SK-N-SH (cell line): ENCODE results near the gene ATCAY. TPM values are rescaled to one million over a fixed set of nuclear protein-coding genes. Genes with fewer than 3 reads are reported as not detected.

Experiments used
- CTCF ChIA-PET: fragments of 300-600, 350-600 bp; formaldehyde crosslinking; extraction: SDS; loops from one replicate; lab custom pipeline; 2021; lab: Yijun Ruan, JAX
- POLR2A ChIA-PET: fragments of 350-600 bp; sonication (Branson Sonifier 250); formaldehyde crosslinking; extraction: SDS; loops from one replicate; lab custom pipeline; 2020; ENCODE audit warnings: antibody characterized with exemption, inconsistent platforms; lab: Yijun Ruan, JAX
- DNase-seq: peaks from one replicate; pipeline ENCODE4 v3.0.0; 2012
- H2AFZ ChIP-seq: fragments of 200-600 bp; sonication (generic); 2 replicates; pipeline ENCODE4 v1.8.1; 2016; ENCODE audit warnings: antibody characterized with exemption, mild to moderate bottlenecking, low read depth
- H3F3A ChIP-seq: fragments of 200-600 bp; sonication (generic); replicated peaks from 2 replicates; pipeline ENCODE3; 2016; ENCODE audit warnings: antibody characterized with exemption, mild to moderate bottlenecking; ENCODE audit not compliant: insufficient read depth
- H3K27ac ChIP-seq, 2 experiments: fragments of 200-500 bp in 1 of 2; fragments of 200-600 bp in 1 of 2; sonication (Bioruptor generic) in 1 of 2; sonication (generic), shearing (Covaris generic) in 1 of 2; 2 replicates each; pipeline versions ENCODE4 v1.5.1 to v1.6.1; 2014 to 2016; ENCODE audit warnings: low read depth in 2 of 2, inconsistent platforms in 1 of 2, low read length in 1 of 2, mild to moderate bottlenecking in 1 of 2, mixed read lengths in 1 of 2
- H3K27me3 ChIP-seq: fragments of 200-600 bp; sonication (generic), shearing (Covaris generic); 2 replicates; pipeline ENCODE4 v1.6.1; 2016; ENCODE audit warnings: mixed run types; ENCODE audit not compliant: insufficient read depth
- H3K36me3 ChIP-seq, 2 experiments: fragments of 200-500 bp in 1 of 2; fragments of 200-600 bp in 1 of 2; sonication (Bioruptor generic) in 1 of 2; sonication (generic) in 1 of 2; replicated peaks in 1 of 2; 2 replicates each; pipeline versions ENCODE3 to v1.5.1; 2014 to 2016; ENCODE audit warnings: low read length in 1 of 2, mild to moderate bottlenecking in 1 of 2; ENCODE audit not compliant: insufficient read depth in 2 of 2, control insufficient read depth in 1 of 2
- H3K4me1 ChIP-seq, 2 experiments: fragments of 200-500 bp in 1 of 2; fragments of 200-600 bp in 1 of 2; sonication (Bioruptor generic) in 1 of 2; sonication (generic), shearing (Covaris generic) in 1 of 2; 2 replicates each; pipeline versions ENCODE4 v1.5.1 to v1.6.1; 2014 to 2016; ENCODE audit warnings: low read depth in 1 of 2, low read length in 1 of 2, mixed run types in 1 of 2; ENCODE audit not compliant: insufficient read depth in 2 of 2, control insufficient read depth in 1 of 2
- H3K4me2 ChIP-seq: fragments of 200-600 bp; sonication (generic), shearing (Covaris generic); 2 replicates; pipeline ENCODE4 v1.6.1; 2017; ENCODE audit warnings: mixed run types
- H3K4me3 ChIP-seq, 2 experiments: fragments of 200-500 bp in 1 of 2; fragments of 200-600 bp in 1 of 2; sonication (Bioruptor generic) in 1 of 2; sonication (generic), shearing (Covaris generic) in 1 of 2; 2 replicates each; pipeline versions ENCODE4 v1.5.1 to v1.8.1; 2014 to 2016; ENCODE audit warnings: low read depth in 2 of 2, inconsistent platforms in 1 of 2, low read length in 1 of 2, mild to moderate bottlenecking in 1 of 2, mixed read lengths in 1 of 2, moderate library complexity in 1 of 2
- H3K79me2 ChIP-seq: fragments of 200-600 bp; sonication (generic); 2 replicates; pipeline ENCODE4 v1.8.1; 2017; ENCODE audit warnings: mild to moderate bottlenecking; ENCODE audit not compliant: insufficient read depth
- H3K9ac ChIP-seq: fragments of 200-600 bp; sonication (generic); 2 replicates; pipeline ENCODE4 v1.6.1; 2017; ENCODE audit warnings: mixed run types
- H3K9me2 ChIP-seq: fragments of 200-600 bp; sonication (generic); 2 replicates; pipeline ENCODE4 v1.6.1; 2017; ENCODE audit warnings: mixed run types
- H3K9me3 ChIP-seq: fragments of 200-600 bp; sonication (generic); 2 replicates; pipeline ENCODE4 v1.6.1; 2017; ENCODE audit warnings: mixed run types, mild to moderate bottlenecking, moderate library complexity
- H4K20me1 ChIP-seq: fragments of 200-600 bp; sonication (generic); 2 replicates; pipeline ENCODE4 v1.6.1; 2017; ENCODE audit warnings: mild to moderate bottlenecking, mixed run types; ENCODE audit not compliant: insufficient read depth
- CHD2 ChIP-seq: fragments of 150-350 bp; IDR thresholded peaks from 2 replicates; pipeline ENCODE4 v1.6.1; 2018; ENCODE audit warnings: low read length; ENCODE audit not compliant: partially characterized antibody
- EP300 ChIP-seq, 2 experiments: IDR thresholded peaks; 2 replicates each; pipeline versions ENCODE4 v1.4.0 to v1.6.1; 2012; ENCODE audit warnings: borderline replicate concordance in 1 of 2, low read depth in 1 of 2, low read length in 1 of 2
- FOSL2 ChIP-seq: IDR thresholded peaks from 2 replicates; pipeline ENCODE4 v1.4.0; 2012; ENCODE audit warnings: low read depth, mild to moderate bottlenecking, moderate library complexity, borderline replicate concordance
- JUND ChIP-seq: IDR thresholded peaks from 2 replicates; pipeline ENCODE4 v1.4.0; 2012
- MEF2A ChIP-seq: IDR thresholded peaks from 2 replicates; pipeline ENCODE4 v1.4.0; 2012; ENCODE audit warnings: low read depth, borderline replicate concordance
- NFIC ChIP-seq: IDR thresholded peaks from 2 replicates; pipeline ENCODE4 v1.4.0; 2012; ENCODE audit warnings: borderline replicate concordance
- RAD21 ChIP-seq: IDR thresholded peaks from 2 replicates; pipeline ENCODE4 v1.6.1; 2012; ENCODE audit warnings: mild to moderate bottlenecking, low read length
- RCOR1 ChIP-seq: fragments of 150-350 bp; IDR thresholded peaks from 2 replicates; pipeline ENCODE4 v1.6.1; 2017; ENCODE audit warnings: antibody characterized with exemption, low read length
- SIN3A ChIP-seq: IDR thresholded peaks from 2 replicates; pipeline ENCODE4 v1.6.1; 2012; ENCODE audit warnings: low read depth, mild to moderate bottlenecking, low read length, moderate library complexity, borderline replicate concordance
- SMC3 ChIP-seq: IDR thresholded peaks from 2 replicates; pipeline ENCODE4 v1.6.1; 2012; ENCODE audit warnings: low read depth, low read length, improper control_type of control experiment
- TAF1 ChIP-seq: IDR thresholded peaks from 2 replicates; pipeline ENCODE4 v1.6.1; 2012; ENCODE audit warnings: low read depth, mild to moderate bottlenecking, low read length, moderate library complexity, borderline replicate concordance
- TCF12 ChIP-seq: IDR thresholded peaks from 2 replicates; pipeline ENCODE4 v1.4.0; 2012
- YY1 ChIP-seq: IDR thresholded peaks from 2 replicates; pipeline ENCODE4 v1.4.0; 2012; ENCODE audit warnings: low read depth, mild to moderate bottlenecking
- WGBS: methylation state at CpG from one replicate; pipeline ENCODE4 v1.1.6; 2017; ENCODE audit warnings: low lambda C conversion rate; 5-methylcytosine and 5-hydroxymethylcytosine counted together
- polyA plus RNA-seq, 3 experiments: library from polyadenylated mRNA; depleted of rRNA; stranded (reverse); fragments of >200 nt; gene quantifications; 2 replicates each; pipeline ENCODE4 v1.2.3, GENCODE V29; 2012
- TF ChIP-seq, protein P1 (sequence below): fragments of 200-600 bp; sonication (generic); IDR thresholded peaks from 2 replicates; pipeline ENCODE4 v1.6.1; 2017; ENCODE audit warnings: antibody characterized with exemption, mild to moderate bottlenecking, moderate library complexity
- TF ChIP-seq, protein P2 (sequence below): IDR thresholded peaks from 2 replicates; pipeline ENCODE4 v1.4.0; 2012; ENCODE audit warnings: low read depth
- TF ChIP-seq, protein P3 (sequence below): fragments of 150-350 bp; IDR thresholded peaks from 2 replicates; pipeline ENCODE4 v1.6.1; 2016; ENCODE audit warnings: mild to moderate bottlenecking, low read depth, low read length
- TF ChIP-seq, protein P4 (sequence below): fragments of 150-350 bp; IDR thresholded peaks from 2 replicates; pipeline ENCODE4 v1.6.1; 2017; ENCODE audit warnings: antibody characterized with exemption, low read length, low read depth, borderline replicate concordance

Gene ATCAY
- polyA plus RNA-seq, 1 of the 3 experiments (the other 2 are of a cell fraction), result 0.84 TPM

DNA sequence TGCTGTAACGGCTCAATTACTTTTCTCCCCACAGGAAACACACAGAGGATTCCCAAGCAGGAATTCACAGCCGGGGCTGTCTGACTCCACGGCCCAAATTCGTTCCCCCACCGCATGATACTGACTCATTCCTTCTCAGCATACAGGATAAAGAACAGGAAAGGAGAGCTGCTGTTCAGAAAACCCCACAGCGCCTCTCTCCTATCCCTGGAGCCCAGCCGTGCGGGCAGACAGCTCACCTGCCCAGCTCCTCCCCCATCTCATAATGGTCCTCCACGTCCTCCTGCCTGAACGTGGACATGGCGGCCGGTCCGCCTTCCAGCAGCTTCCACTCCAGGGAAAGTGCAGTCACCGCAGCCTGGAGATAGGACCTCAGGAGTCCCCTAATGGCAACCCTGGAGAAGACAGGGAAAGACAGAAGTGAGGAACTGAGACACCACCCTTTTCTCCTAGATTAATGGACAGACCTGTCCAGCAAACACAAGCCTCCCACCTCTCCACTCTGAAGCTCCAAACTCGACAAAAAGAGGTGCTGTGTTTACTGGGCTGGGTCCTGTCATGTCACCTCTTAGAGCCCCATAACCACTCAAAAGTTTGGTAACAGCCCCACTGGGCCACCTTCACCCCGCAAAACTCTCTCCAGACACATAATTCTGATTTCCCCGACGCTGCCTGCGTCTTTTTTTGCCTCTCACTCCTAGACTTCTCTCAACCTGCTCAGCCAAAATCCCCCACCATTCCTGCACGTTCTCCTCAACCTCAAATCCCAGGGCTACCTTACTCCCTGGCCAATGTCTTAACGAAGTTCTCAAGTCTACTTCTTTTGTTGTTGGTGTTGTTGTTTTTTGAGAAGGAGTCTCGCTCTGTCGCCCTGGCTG is 89.2 kb downstream of the ATCAY start:
- WGBS, result 5% methylated on average over 23 of the region's 23 CpGs
- Histone ChIP-seq H4K20me1 (peaks cover 70% of the 10 kb centered on the region), H3K36me3 (peaks cover 14 to 26% of the 10 kb centered on the region in 2 experiments), H3K4me1 (peaks cover 16 to 22% of the 10 kb centered on the region in 2 experiments; a peak in 3 of 4 replicates), H3K27me3 (no peaks in the 10 kb centered on the region), H3F3A (peaks cover 37% of the 10 kb centered on the region), H3K9ac (peak overlapping the region; percentile 93), H3K79me2 (peaks cover 63% of the 10 kb centered on the region), H3K4me2 (peak overlapping the region; percentile 97), H3K4me3 (peak overlapping the region; percentile 75 to 80), H3K9me3 (no peaks in the 10 kb centered on the region), H3K27ac (peak overlapping the region in 1 of 2 experiments; percentile 99; a peak in 2 of 4 replicates), H2AFZ (no peak overlapping the region), H3K9me2 (no peaks in the 10 kb centered on the region)
- ChIA-PET POLR2A (interaction anchor here (0.6 kb wide), 1 partner anchor 12 kb away, joined by 4 read pairs; no protein-coding TSS in a partner anchor), CTCF (interaction anchor here (1.2 to 1.4 kb wide), 3 partner anchors 15 to 170 kb away, joined by 3 to 8 read pairs (median 3); no protein-coding TSS in a partner anchor)
- no peak for DNase-seq
- TF ChIP-seq, protein P1, sequence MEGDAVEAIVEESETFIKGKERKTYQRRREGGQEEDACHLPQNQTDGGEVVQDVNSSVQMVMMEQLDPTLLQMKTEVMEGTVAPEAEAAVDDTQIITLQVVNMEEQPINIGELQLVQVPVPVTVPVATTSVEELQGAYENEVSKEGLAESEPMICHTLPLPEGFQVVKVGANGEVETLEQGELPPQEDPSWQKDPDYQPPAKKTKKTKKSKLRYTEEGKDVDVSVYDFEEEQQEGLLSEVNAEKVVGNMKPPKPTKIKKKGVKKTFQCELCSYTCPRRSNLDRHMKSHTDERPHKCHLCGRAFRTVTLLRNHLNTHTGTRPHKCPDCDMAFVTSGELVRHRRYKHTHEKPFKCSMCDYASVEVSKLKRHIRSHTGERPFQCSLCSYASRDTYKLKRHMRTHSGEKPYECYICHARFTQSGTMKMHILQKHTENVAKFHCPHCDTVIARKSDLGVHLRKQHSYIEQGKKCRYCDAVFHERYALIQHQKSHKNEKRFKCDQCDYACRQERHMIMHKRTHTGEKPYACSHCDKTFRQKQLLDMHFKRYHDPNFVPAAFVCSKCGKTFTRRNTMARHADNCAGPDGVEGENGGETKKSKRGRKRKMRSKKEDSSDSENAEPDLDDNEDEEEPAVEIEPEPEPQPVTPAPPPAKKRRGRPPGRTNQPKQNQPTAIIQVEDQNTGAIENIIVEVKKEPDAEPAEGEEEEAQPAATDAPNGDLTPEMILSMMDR, result peak; percentile 46; the same call in 1 of the 2 replicates
- TF ChIP-seq EP300 (IDR thresholded peaks at IDR 0.05; ENCODE audit: borderline replicate concordance in 1 of 2, low read depth in 1 of 2, low read length in 1 of 2), result peak in 1 of 2 experiments; percentile 30; a peak in 1 of 4 replicates
- TF ChIP-seq TAF1, result peak; percentile 15; the same call in 1 of the 2 replicates
- 0 out of 2 replicates have a peak, but pooled peaks have one; percentile 57 for TF ChIP-seq YY1
- TF ChIP-seq, protein P2, sequence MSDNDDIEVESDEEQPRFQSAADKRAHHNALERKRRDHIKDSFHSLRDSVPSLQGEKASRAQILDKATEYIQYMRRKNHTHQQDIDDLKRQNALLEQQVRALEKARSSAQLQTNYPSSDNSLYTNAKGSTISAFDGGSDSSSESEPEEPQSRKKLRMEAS, result peak; percentile 67
- TF ChIP-seq TCF12, result peak; percentile 53
- TF ChIP-seq RAD21, result 0 out of 2 replicates have a peak, but pooled peaks have one; percentile 7
- peak; percentile 72 for TF ChIP-seq NFIC
- no peak for TF ChIP-seq CHD2
- peak; percentile 58 for TF ChIP-seq JUND
- no peak for TF ChIP-seq MEF2A
- TF ChIP-seq FOSL2, result peak; percentile 75
- no peak for TF ChIP-seq SMC3

DNA sequence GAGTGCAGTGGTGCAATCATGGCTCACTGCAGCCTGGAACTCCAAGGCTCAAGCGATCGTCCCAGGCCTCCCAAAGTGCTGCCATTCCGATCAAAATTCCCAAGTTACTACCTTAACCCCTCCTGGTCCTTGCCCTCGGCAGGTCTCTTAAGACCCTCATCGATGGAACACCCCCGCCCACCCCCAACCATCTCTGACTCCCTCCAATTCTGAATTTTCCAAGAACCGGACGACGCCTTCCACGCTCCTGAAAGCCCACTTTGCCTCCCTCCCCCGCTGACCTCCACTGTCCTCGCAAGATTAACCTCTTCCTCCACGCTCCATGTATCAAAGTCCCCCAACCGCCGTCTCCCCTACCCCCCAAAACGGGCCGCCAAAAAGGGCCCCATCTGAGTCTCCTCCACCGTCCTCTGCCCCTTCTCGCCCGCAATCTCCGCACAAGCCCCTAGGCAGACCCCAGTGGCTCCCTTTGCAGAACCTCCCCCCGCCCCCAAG is 89.9 kb downstream of the ATCAY start:
- Histone ChIP-seq H3K4me3 (peak overlapping the region; percentile 75 to 80), H3K4me1 (peaks cover 16 to 22% of the 10 kb centered on the region in 2 experiments; a peak in 3 of 4 replicates), H3K4me2 (peak overlapping the region; percentile 97), H3K79me2 (peaks cover 56% of the 10 kb centered on the region), H3F3A (peaks cover 42% of the 10 kb centered on the region), H2AFZ (no peak overlapping the region), H3K9me3 (no peaks in the 10 kb centered on the region), H3K27ac (peak overlapping the region; percentile 65 to 99), H3K9ac (peak overlapping the region; percentile 93), H3K36me3 (peaks cover 10 to 31% of the 10 kb centered on the region in 2 experiments), H4K20me1 (peaks cover 68% of the 10 kb centered on the region), H3K9me2 (no peaks in the 10 kb centered on the region), H3K27me3 (no peaks in the 10 kb centered on the region)
- DNase-seq, result no peak
- CTCF ChIA-PET, result interaction anchor here (0.7 to 1.3 kb wide), 4 partner anchors 15 to 170 kb away, joined by 3 to 8 read pairs (median 4); partner anchors contain the start of gene EEF2
- under 1% methylated on average over 20 of the region's 22 CpGs for WGBS
- POLR2A ChIA-PET, result interaction anchor here (0.6 to 3.2 kb wide), 7 partner anchors 8 to 486 kb away, joined by 3 to 60 read pairs (median 5); partner anchors contain the start of gene EEF2
- TF ChIP-seq NFIC (no peak), FOSL2 (no peak), SMC3 (no peak), RCOR1 (no peak), YY1 (no peak), SIN3A (no peak), TCF12 (no peak)
- TF ChIP-seq, protein P2, result no peak
- TF ChIP-seq, protein P3, sequence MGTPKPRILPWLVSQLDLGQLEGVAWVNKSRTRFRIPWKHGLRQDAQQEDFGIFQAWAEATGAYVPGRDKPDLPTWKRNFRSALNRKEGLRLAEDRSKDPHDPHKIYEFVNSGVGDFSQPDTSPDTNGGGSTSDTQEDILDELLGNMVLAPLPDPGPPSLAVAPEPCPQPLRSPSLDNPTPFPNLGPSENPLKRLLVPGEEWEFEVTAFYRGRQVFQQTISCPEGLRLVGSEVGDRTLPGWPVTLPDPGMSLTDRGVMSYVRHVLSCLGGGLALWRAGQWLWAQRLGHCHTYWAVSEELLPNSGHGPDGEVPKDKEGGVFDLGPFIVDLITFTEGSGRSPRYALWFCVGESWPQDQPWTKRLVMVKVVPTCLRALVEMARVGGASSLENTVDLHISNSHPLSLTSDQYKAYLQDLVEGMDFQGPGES, result no peak
- TF ChIP-seq, protein P4, sequence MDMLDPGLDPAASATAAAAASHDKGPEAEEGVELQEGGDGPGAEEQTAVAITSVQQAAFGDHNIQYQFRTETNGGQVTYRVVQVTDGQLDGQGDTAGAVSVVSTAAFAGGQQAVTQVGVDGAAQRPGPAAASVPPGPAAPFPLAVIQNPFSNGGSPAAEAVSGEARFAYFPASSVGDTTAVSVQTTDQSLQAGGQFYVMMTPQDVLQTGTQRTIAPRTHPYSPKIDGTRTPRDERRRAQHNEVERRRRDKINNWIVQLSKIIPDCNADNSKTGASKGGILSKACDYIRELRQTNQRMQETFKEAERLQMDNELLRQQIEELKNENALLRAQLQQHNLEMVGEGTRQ, result no peak
